Uterus (tissue), 2 donors: ENCODE results near the gene PTPRN2.

ENCODE experiments used
- CTCF ChIP-seq, 4 experiments: fragments of 200-600 bp in 2 of 4; fragments of 450-650 bp in 2 of 4; sonication (generic) in 2 of 4; IDR thresholded peaks; one replicate each; pipeline ENCODE4 v1.5.1; 2016 to 2019; ENCODE audit warnings: antibody characterized with exemption in 4 of 4, mild to moderate bottlenecking in 2 of 4, moderate library complexity in 1 of 4
- POLR2A ChIP-seq, 2 donors: fragments of 450-650 bp; IDR thresholded peaks; one replicate each; pipeline ENCODE4 v1.6.1; 2016; ENCODE audit warnings: antibody characterized with exemption in 2 of 2, mild to moderate bottlenecking in 1 of 2, moderate library complexity in 1 of 2

- TF ChIP-seq CTCF (IDR thresholded peaks at IDR 0.05) (no peak), POLR2A (IDR thresholded peaks at IDR 0.05) (no peak)
These were observed 793.5 kb downstream of the PTPRN2 start for GRCh38 chr7:157793973-157794745.
